Upper lobe of left lung (tissue), 4 donors: Measurements from ENCODE around the gene SLC9A9.

ENCODE experiments used
- POLR2AphosphoS5 ChIP-seq, 2 donors: sonication (generic); formaldehyde crosslinking; IDR thresholded peaks; one replicate each; pipeline ENCODE4 v1.5.1; 2017; ENCODE audit warnings: antibody characterized with exemption in 2 of 2
- TF ChIP-seq, protein P1 (sequence below), 6 experiments: fragments of 450-650 bp in 4 of 6; fragments of 200-600 bp in 2 of 6; sonication (generic) in 2 of 6; IDR thresholded peaks; one replicate each; pipeline ENCODE4 v1.5.1; 2016 to 2019; ENCODE audit warnings: antibody characterized with exemption in 6 of 6

DNA sequence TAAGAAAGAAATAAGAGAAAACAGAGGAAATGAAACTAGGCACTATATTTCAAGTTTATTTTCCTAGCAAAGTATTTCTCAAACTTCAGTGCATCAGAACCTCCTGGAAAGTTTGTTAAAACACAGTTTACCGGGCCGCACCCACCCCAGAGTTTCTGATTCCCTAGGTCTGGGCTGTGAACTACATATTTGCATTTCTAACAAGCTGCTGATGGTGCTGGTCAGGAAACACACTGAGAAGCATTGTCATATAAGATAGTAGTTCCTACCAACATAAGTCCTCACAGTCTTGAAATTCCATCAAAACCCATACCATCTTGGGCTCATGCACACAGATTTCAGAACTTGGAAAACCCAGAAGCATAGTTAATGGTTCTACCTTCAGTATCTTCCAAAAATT lies 8.3 kb downstream of the SLC9A9 start:
- TF ChIP-seq, protein P1, sequence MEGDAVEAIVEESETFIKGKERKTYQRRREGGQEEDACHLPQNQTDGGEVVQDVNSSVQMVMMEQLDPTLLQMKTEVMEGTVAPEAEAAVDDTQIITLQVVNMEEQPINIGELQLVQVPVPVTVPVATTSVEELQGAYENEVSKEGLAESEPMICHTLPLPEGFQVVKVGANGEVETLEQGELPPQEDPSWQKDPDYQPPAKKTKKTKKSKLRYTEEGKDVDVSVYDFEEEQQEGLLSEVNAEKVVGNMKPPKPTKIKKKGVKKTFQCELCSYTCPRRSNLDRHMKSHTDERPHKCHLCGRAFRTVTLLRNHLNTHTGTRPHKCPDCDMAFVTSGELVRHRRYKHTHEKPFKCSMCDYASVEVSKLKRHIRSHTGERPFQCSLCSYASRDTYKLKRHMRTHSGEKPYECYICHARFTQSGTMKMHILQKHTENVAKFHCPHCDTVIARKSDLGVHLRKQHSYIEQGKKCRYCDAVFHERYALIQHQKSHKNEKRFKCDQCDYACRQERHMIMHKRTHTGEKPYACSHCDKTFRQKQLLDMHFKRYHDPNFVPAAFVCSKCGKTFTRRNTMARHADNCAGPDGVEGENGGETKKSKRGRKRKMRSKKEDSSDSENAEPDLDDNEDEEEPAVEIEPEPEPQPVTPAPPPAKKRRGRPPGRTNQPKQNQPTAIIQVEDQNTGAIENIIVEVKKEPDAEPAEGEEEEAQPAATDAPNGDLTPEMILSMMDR (IDR thresholded peaks at IDR 0.05), result no peak
- no peak for TF ChIP-seq POLR2AphosphoS5 (IDR thresholded peaks at IDR 0.05)
